Measurements from ENCODE around the gene DDX31. TPM values are rescaled to one million over a fixed set of nuclear protein-coding genes. Genes with fewer than 3 reads are reported as not detected.

The DDX31 gene
- total RNA-seq, 4 donors from 2014 or later: 8.8 to 28.0 (median 9.9) TPM

- no peak for TF ChIP-seq CTCF (IDR thresholded peaks at IDR 0.05)
- no peak for ATAC-seq (ENCODE audit: low FRiP score)
- DNase-seq (ENCODE audit: low spot score): no peak
Measured at GRCh38 chr9:132630811-132631210, 39.0 kb downstream of the DDX31 start.

GRCh38 chr9:132630116-132630515 lies 39.7 kb downstream of the DDX31 start:
- no peak for DNase-seq (ENCODE audit: low spot score)
- no peak for TF ChIP-seq CTCF (IDR thresholded peaks at IDR 0.05)
- ATAC-seq (ENCODE audit: low FRiP score): no peak

- ATAC-seq (ENCODE audit: low FRiP score) (no peak), DNase-seq (ENCODE audit: low spot score) (no peak)
- TF ChIP-seq CTCF (IDR thresholded peaks at IDR 0.05): no peak
Measured at GRCh38 chr9:132628746-132629145, 41.0 kb downstream of the DDX31 start.

GRCh38 chr9:132627594-132627993 lies 42.2 kb downstream of the DDX31 start:
- TF ChIP-seq CTCF (IDR thresholded peaks at IDR 0.05): no peak
- no peak for ATAC-seq (ENCODE audit: low FRiP score)
- DNase-seq (ENCODE audit: low spot score): no peak

- DNase-seq (ENCODE audit: low spot score): no peak
- ATAC-seq (ENCODE audit: low FRiP score): no peak
- no peak for TF ChIP-seq CTCF (IDR thresholded peaks at IDR 0.05)
Measured at GRCh38 chr9:132627106-132627505, 42.7 kb downstream of the DDX31 start.

GRCh38 chr9:132626285-132626684 lies 43.5 kb downstream of the DDX31 start:
- DNase-seq (ENCODE audit: low spot score): no peak
- ATAC-seq (ENCODE audit: low FRiP score): no peak

More at GRCh38 chr9:132626285-132626684, 43.5 kb downstream of the DDX31 start:
- no peak for TF ChIP-seq CTCF (IDR thresholded peaks at IDR 0.05)
